IMR-90 (cell line): Measurements from ENCODE around the gene IGSF8. TPM values are rescaled to one million over a fixed set of nuclear protein-coding genes. Genes with fewer than 3 reads are reported as not detected.

ENCODE experiments used
- ATAC-seq: fragments of 200-7000 bp; cut with Tn5 transposase; 2 replicates; pipeline ENCODE4 v1.9.1; 2020; ENCODE audit warnings: low read depth, mild to moderate bottlenecking, moderate library complexity
- BruUV-seq: library from RNA; stranded (reverse); fragments of 400-500 nt; replicated peaks from 2 replicates; lab custom pipeline; 2021; lab: Mats Ljungman, UMichigan
- CTCF ChIA-PET: fragments of 300-600 bp; formaldehyde crosslinking; extraction: SDS; loops from one replicate; lab custom pipeline; 2021; ENCODE audit warnings: antibody characterized with exemption; lab: Yijun Ruan, JAX
- POLR2A ChIA-PET: fragments of 300-600 bp; sonication (Branson Sonifier 250); formaldehyde crosslinking; loops from one replicate; lab custom pipeline; 2022; ENCODE audit warnings: antibody characterized with exemption; ENCODE audit not compliant: unreplicated experiment; lab: Charles Lee
- DNase-seq: peaks from one replicate; pipeline ENCODE4 v3.0.0; 2013
- H2AFZ ChIP-seq: replicated peaks from 2 replicates; pipeline ENCODE3; 2013; ENCODE audit warnings: low read length, mild to moderate bottlenecking; ENCODE audit not compliant: poor library complexity
- H2AK5ac ChIP-seq: 2 replicates; pipeline ENCODE4 v1.6.1; 2013; ENCODE audit warnings: low read depth, low read length, inconsistent platforms
- H2AK9ac ChIP-seq: replicated peaks from 2 replicates; pipeline ENCODE3; 2013; ENCODE audit warnings: mild to moderate bottlenecking, low read depth, low read length, moderate library complexity; ENCODE audit not compliant: poor library complexity
- H2BK120ac ChIP-seq: 2 replicates; pipeline ENCODE4 v1.6.1; 2013; ENCODE audit warnings: low read depth, low read length, inconsistent platforms
- H2BK15ac ChIP-seq: 3 replicates; pipeline ENCODE4 v1.6.1; 2013; ENCODE audit warnings: low read depth, low read length, inconsistent platforms
- H2BK20ac ChIP-seq: 2 replicates; pipeline ENCODE4 v1.6.1; 2013; ENCODE audit warnings: low read depth, mild to moderate bottlenecking, inconsistent platforms, low read length, moderate library complexity
- H2BK5ac ChIP-seq: 2 replicates; pipeline ENCODE4 v1.6.1; 2013; ENCODE audit warnings: mild to moderate bottlenecking, low read depth, low read length, inconsistent platforms; ENCODE audit not compliant: poor library complexity, severe bottlenecking
- H3K14ac ChIP-seq: replicated peaks from 2 replicates; pipeline ENCODE4 v1.6.1; 2013; ENCODE audit warnings: low read depth, low read length, inconsistent platforms
- H3K18ac ChIP-seq: 2 replicates; pipeline ENCODE4 v1.6.1; 2013; ENCODE audit warnings: low read depth, low read length, control low read depth
- H3K23ac ChIP-seq: 2 replicates; pipeline ENCODE4 v1.6.1; 2013; ENCODE audit warnings: low read depth, low read length, inconsistent platforms
- H3K27ac ChIP-seq: 2 replicates; pipeline ENCODE4 v1.5.1; 2013; ENCODE audit warnings: mild to moderate bottlenecking, control low read depth, low read length; ENCODE audit not compliant: insufficient read depth
- H3K27me3 ChIP-seq: 2 replicates; pipeline ENCODE4 v1.6.1; 2013; ENCODE audit warnings: low read length; ENCODE audit not compliant: control insufficient read depth, insufficient read depth
- H3K36me3 ChIP-seq: 2 replicates; pipeline ENCODE4 v1.6.1; 2013; ENCODE audit warnings: low read length, mixed read lengths; ENCODE audit not compliant: control insufficient read depth, insufficient read depth
- H3K4ac ChIP-seq: 2 replicates; pipeline ENCODE4 v1.6.1; 2013; ENCODE audit warnings: low read depth, low read length, inconsistent platforms
- H3K4me1 ChIP-seq: 2 replicates; pipeline ENCODE4 v1.6.1; 2013; ENCODE audit warnings: low read length, mixed read lengths; ENCODE audit not compliant: control insufficient read depth, insufficient read depth
- H3K4me2 ChIP-seq: 2 replicates; pipeline ENCODE4 v1.6.1; 2013; ENCODE audit warnings: low read depth, mild to moderate bottlenecking, control low read depth, low read length, moderate library complexity
- H3K4me3 ChIP-seq: 2 replicates; pipeline ENCODE4 v1.5.1; 2013; ENCODE audit warnings: low read depth, mild to moderate bottlenecking, control low read depth, low read length, moderate library complexity; ENCODE audit not compliant: insufficient read depth
- H3K56ac ChIP-seq: 2 replicates; pipeline ENCODE4 v1.6.1; 2013; ENCODE audit warnings: low read length, inconsistent platforms; ENCODE audit not compliant: insufficient read depth; ENCODE audit errors: extremely low read depth
- H3K79me1 ChIP-seq, 2 experiments: 2 replicates each; pipeline ENCODE4 v1.6.1; 2013; ENCODE audit warnings: low read length in 2 of 2, inconsistent platforms in 1 of 2, low read depth in 1 of 2
- H3K9ac ChIP-seq: 2 replicates; pipeline ENCODE4 v1.6.1; 2013; ENCODE audit warnings: low read depth, low read length, control low read depth
- H3K9me1 ChIP-seq: 2 replicates; pipeline ENCODE4 v1.6.1; 2013; ENCODE audit warnings: low read length, inconsistent platforms; ENCODE audit not compliant: insufficient read depth
- H3K9me3 ChIP-seq: 2 replicates; pipeline ENCODE4 v1.6.1; 2013; ENCODE audit warnings: low read length; ENCODE audit not compliant: control insufficient read depth, insufficient read depth
- H4K20me1 ChIP-seq: 2 replicates; pipeline ENCODE4 v1.6.1; 2013; ENCODE audit warnings: low read length, inconsistent platforms; ENCODE audit not compliant: insufficient read depth
- H4K5ac ChIP-seq: 2 replicates; pipeline ENCODE4 v1.6.1; 2013; ENCODE audit warnings: mild to moderate bottlenecking, low read depth, low read length, control low read depth
- H4K8ac ChIP-seq, 2 experiments: 2 replicates each; pipeline ENCODE4 v1.6.1; 2013; ENCODE audit warnings: low read depth in 2 of 2, low read length in 2 of 2, control low read depth in 1 of 2, inconsistent platforms in 1 of 2
- H4K91ac ChIP-seq: 2 replicates; pipeline ENCODE4 v1.6.1; 2013; ENCODE audit warnings: low read depth, low read length, inconsistent platforms; ENCODE audit not compliant: insufficient read depth
- MAZ ChIP-seq: IDR thresholded peaks from 2 replicates; pipeline ENCODE4 v1.6.1; 2012; ENCODE audit warnings: low read depth, mild to moderate bottlenecking, low read length, improper control_type of control experiment, moderate library complexity, borderline replicate concordance
- POLR2A ChIP-seq: IDR thresholded peaks from 2 replicates; pipeline ENCODE4 v1.6.1; 2012; ENCODE audit warnings: mild to moderate bottlenecking, low read depth, low read length
- RFX5 ChIP-seq: IDR thresholded peaks from 2 replicates; pipeline ENCODE4 v1.8.0; 2012; ENCODE audit warnings: low read depth, mild to moderate bottlenecking, low read length, moderate library complexity
- WGBS, 2 experiments: methylation state at CpG; one replicate each; pipeline versions ENCODE4 v1.1.5 to v1.1.7; 2013; ENCODE audit warnings: missing lambda C conversion rate in 2 of 2; ENCODE audit not compliant: insufficient read length in 1 of 2; ENCODE audit errors: extremely low coverage in 2 of 2; 5-methylcytosine and 5-hydroxymethylcytosine counted together
- dilution Hi-C: fragments of 300-500 bp; cut with HindIII; formaldehyde crosslinking; loops from one replicate; pipeline ENCODE4 v1.14.3; 2018; ENCODE audit warnings: low sequenced_read_pairs; ENCODE audit not compliant: unreplicated experiment
- in situ Hi-C: fragments of 300-500 bp; cut with MboI; formaldehyde crosslinking; loops from 3 replicates; pipeline ENCODE4 v1.14.3; 2019; ENCODE audit warnings: low sequenced_read_pairs, inconsistent platforms, mixed read lengths
- intact Hi-C: fragments of 100-400 bp; cut with micrococcal nuclease; formaldehyde crosslinking; loops from 2 replicates; pipeline ENCODE4 v1.10.0; 2022
- polyA plus RNA-seq, 3 experiments: library from polyadenylated mRNA; depleted of rRNA; stranded (reverse); fragments of >200 nt; gene quantifications; 2 replicates each; pipeline ENCODE4 v1.2.3, GENCODE V29; 2012; ENCODE audit warnings: low replicate concordance in 1 of 3
- total RNA-seq: library from RNA; depleted of rRNA; stranded (reverse); fragments of >200 nt; gene quantifications from 2 replicates; pipeline ENCODE4 v1.2.3, GENCODE V29; 2012
- TF ChIP-seq, protein P1 (sequence below): fragments of 150-350 bp; IDR thresholded peaks from 2 replicates; pipeline ENCODE4 v1.6.1; 2016; ENCODE audit warnings: low read depth, mild to moderate bottlenecking, low read length, moderate library complexity, borderline replicate concordance

IGSF8 gene
- total and polyA plus RNA-seq, 2 of the 4 experiments (the other 2 are of a cell fraction) = 8.8 to 25.2 TPM

DNA sequence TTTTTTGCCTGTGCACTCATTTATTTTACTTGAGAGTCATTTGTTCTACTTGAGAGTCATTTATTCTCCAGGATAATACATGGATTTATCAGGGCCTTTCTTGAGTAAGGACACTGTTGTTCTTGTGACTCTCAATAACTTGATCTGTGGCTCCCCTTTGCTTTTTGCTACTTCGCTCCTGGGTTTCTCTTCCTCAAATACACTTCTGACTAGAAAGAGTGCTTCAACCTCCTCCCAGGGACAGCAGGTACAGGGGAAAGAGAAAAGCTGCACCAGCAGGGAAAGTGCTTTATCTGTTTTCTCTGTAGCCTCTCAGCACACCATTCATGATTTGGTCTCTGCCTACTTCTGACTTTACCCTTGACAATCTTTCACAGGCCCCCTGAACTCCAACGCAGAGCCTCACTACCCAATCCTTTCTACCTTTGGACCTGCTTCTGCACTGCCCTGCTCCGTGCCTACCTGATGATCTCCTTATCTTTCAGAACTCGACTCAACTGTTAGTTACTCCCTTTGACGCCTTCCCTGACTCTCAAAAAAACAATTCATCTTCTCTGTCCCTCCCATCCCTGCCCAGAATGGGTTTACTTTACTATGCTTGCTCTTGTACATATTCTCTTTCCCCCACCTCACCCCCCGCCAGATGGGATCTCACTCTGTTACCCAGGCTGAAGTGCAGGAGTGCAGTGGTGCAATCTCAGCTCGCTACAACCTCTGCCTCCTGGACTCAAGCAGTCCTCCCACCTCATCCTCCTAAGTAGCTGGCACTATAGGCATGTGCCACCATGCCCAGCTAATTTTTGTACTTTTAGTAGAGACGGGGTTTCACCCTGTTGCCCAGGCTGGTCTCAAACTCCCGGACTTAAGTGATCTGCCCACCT is 51.1 kb downstream of the IGSF8 start:
- Histone ChIP-seq H3K27ac (no peak overlapping the region), H2AK9ac (no peak overlapping the region), H2BK120ac (no peak overlapping the region), H4K91ac (no peak overlapping the region), H3K14ac (no peak overlapping the region), H2BK15ac (no peak overlapping the region), H3K4me1 (no peaks in the 10 kb centered on the region), H3K4me2 (peak overlapping the region; percentile 63), H2AK5ac (no peak overlapping the region), H3K9me3 (no peaks in the 10 kb centered on the region), H4K20me1 (no peaks in the 10 kb centered on the region), H3K4me3 (no peak overlapping the region), H3K9me1 (no peaks in the 10 kb centered on the region), H4K5ac (no peak overlapping the region), H3K9ac (no peak overlapping the region), H3K23ac (no peak overlapping the region), H3K4ac (no peak overlapping the region), H4K8ac (no peak overlapping the region), H2BK5ac (no peak overlapping the region), H3K18ac (no peak overlapping the region), H3K36me3 (no peaks in the 10 kb centered on the region), H3K79me1 (no peaks in the 10 kb centered on the region), H2AFZ (peak overlapping the region; percentile 35), H2BK20ac (no peak overlapping the region), H3K56ac (no peak overlapping the region), H3K27me3 (peaks cover 42% of the 10 kb centered on the region)
- no peak for ATAC-seq
- dilution Hi-C loops (no loop called here), in situ Hi-C loops (no loop called here), intact Hi-C loops (loop anchor here (2.0 kb wide), 1 partner anchor 31 kb away; no protein-coding TSS in a partner anchor)
- WGBS, 2 experiments = 40% methylated on average over 6 of the region's 9 CpGs; no CpG with 5 or more reads in 1 of the 2 experiments
- CTCF ChIA-PET = interaction anchor here (0.5 to 2.7 kb wide), 10 partner anchors 10 to 330 kb away, joined by 3 to 16 read pairs (median 5); partner anchors contain the start of gene PIGM
- DNase-seq = no peak
- POLR2A ChIA-PET = no interaction called here
- BruUV-seq = no TSS peak
- TF ChIP-seq, protein P1, sequence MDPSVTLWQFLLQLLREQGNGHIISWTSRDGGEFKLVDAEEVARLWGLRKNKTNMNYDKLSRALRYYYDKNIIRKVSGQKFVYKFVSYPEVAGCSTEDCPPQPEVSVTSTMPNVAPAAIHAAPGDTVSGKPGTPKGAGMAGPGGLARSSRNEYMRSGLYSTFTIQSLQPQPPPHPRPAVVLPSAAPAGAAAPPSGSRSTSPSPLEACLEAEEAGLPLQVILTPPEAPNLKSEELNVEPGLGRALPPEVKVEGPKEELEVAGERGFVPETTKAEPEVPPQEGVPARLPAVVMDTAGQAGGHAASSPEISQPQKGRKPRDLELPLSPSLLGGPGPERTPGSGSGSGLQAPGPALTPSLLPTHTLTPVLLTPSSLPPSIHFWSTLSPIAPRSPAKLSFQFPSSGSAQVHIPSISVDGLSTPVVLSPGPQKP = no peak
- no peak for TF ChIP-seq RFX5
- TF ChIP-seq MAZ = no peak
- no peak for TF ChIP-seq POLR2A
